GM19452 (cell line): ENCODE results near the gene CMSS1.
"Not testable (repeated sequence)": the region's sequence is repeated elsewhere in the genome, so short reads cannot be mapped to it uniquely, and the experiment has no call there.

Experiments used
- ATAC-seq: cut with Tn5 transposase; IDR thresholded peaks from one replicate; pipeline ENCODE4 v1.9.1; 2021; ENCODE audit not compliant: unreplicated experiment

Gene CMSS1

DNA sequence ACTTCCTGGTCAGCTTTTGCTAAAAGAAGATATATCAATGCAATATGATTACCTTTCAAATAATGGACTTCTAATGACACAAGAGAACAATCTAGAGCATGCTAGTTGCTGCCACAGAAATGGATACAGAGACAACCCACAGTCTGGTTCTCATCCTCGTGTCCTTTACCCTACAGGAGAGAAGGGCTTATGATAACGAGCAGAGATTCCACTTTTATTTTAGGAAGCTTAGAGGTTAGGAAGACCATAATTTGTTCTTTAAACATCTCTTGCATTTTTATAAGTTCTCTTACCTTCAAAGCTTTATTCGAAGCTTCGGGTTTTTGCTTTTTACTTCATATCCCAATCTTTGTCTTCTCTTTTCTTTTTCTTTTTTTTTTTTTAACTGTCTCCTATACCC, 257.5 kb downstream of the CMSS1 start:
- no peak for ATAC-seq

DNA sequence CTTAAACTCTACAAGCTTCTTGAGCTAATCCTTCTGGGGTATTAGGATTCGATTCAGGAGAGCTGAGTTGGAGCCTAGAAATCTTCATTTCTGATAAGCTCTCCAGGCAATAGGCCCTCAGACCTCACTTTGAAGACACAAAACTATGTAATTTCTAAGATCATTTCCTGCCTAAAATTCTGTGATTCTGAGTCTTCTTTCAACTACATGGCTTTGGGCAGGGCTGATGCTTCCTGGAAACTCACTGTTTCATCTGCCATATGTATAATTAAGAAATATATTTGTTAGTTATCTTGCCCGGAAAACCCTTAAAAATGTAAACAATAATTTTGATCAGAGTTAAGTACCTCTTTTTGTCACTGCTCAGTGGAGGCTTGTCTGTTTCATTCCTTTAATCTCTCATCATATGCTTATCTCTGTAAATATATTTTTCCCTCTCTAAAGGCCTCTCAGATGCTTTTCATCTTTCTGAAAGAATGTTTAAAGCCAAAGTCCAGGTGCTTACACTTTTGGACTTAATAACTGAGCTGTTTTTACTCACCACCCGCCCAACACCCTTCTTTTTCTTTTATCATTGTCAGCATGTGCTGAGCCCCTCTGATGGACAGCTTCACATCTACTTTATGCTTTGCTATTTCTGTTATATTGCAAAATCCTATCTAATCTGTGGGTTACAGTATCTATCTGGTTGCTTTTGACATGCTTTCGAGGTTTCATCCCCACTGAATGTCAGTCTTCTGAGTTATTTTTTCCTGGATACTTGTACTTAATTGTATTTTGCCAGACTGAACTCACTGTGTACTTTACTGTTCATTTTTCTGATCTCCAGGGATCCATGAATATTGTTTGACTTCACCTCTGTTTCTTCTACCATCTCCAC, 258.4 kb downstream of the CMSS1 start:
- ATAC-seq, result no peak

DNA sequence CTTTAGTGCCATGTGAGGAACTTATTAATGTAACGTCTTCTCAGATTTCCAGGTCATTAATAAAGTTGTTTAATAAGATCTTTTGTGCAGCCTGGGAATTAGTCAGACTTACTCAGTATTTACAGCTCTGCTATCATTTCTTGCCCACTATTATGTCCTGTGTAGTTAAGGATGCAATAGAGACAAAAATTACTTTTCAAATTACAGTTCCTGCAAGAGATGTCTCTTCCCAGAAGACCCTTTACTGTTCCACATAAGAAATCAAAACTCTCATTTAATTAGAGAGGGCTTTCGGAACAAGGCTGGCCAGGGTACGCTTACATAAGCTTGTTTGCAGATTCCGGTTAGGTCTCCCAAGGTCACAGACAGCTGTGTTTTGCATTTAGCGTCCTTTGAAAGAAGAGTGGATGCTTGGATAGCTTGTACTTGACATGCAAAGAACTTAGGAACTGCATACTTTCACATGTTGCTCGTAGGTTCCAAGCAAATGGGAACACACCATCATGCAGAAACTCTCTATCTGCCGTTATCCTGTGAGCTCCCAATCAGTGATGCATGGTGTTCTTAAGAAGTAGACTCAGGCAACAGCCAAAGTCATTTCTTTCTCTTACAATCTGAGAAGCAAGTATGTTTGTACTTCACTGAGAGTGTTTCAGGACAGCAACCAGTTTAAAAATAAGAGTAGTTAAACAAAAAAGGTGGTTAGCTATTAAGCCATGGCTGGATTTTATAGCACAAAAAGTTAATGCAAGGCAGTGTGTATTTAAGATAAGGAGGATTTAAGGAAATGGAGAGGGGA, 259.3 kb downstream of the CMSS1 start:
- ATAC-seq, result no peak

DNA sequence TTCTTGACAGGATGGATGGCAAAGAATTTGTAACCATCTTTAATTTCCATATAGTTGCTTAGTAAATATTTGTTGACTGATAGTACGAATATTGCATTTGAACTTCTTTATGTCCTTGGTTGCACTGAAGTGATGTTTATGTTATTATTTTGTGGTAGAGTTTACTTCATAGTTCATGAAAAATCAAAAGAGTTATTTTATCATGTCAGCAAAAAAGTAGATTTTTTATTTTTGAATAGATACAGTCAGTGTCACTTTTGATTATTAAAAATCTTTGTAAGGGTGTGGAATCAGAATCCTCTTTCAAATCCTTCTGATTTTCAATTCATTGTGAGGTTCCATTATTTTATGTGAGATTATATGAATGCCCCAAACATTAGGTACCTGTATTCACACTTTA, 261.7 kb downstream of the CMSS1 start:
- no peak for ATAC-seq

DNA sequence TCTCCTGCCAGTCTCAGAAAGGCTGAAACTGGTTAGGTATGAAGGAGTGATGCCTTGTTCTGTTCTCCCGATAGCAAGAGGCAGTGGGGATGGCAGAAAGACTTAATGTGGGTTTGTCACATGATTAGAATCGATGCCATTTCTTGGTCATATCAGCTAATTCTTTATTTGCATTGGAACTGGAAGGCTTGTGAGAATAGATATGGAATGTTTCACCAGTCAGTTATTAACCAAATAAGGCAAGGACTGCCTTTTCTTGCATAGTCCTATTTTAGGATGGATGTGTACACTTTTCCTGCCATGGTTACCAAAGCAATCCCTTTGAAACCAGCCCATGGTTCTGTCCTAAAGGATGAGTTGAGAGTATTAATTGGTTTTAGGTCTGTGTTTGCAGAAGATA, 262.9 kb downstream of the CMSS1 start:
- no peak for ATAC-seq

DNA sequence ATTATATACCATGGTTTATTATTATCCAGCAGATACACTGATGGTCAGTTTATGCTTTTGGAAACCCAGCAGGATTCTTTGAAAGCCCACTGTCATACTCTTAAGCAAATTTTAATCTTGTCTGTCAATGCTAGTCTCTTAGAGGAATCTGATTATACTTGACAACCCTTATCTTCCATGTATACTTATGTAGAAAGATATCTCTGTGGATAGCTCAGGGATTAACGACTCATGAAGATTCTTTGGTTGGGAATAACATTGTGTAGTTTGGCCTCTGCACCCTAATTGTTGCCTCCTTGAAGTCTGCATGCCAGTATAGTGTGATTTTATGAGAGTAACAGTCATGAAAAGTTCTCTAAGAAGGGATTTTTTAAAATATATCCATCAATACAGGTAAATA, 263.6 kb downstream of the CMSS1 start:
- no peak for ATAC-seq

DNA sequence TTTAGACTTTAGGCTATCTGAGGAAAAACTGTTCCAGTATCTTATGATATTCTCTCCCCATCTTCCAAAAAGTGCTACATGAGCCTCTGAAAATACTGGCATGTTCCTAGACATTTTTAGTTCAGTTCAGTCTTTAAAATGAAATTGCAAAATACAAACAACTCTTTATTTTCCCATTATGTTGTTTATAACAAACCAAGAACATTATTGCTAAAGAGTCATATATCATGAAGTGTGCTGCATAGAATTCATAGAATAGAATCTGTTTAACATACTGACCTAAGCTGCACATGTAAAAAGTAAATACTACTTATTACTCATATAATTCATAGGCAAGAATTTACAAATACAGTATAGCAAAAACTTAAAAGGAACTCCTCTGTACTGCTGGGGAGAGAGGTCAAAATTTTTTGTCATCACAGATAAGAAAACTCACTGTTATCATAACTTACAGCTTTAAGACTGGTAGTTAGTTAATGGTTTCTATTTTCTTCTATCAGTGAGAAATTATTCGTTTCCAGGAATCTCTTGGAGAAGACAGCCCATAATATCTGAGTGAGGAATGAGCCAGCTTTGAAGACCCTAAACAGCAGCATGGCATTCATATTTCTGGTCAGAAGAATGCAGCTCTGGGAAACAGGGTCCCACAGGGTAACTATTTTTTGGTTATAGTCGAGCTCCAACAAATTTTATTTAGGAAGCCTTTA, 264.5 kb downstream of the CMSS1 start:
- ATAC-seq, result no peak

DNA sequence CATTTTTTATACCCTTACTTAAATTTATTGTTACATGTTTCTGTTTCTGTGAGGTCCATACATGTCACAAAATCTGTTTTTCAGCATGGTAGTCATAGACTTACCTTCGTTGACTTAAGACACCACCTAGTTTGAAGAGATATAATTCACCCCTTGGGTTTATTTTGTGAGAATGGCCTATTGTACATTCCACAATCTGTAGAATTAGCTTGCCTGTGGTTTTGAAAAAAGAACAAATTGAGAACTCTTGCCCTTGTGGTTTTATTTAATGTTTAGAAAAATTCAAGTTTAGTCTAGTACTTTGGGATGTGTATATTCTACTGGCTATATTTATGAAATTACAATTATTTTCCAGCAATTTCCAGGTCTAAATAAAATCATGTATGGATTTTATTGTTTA, 265.1 kb downstream of the CMSS1 start:
- ATAC-seq, result no peak

DNA sequence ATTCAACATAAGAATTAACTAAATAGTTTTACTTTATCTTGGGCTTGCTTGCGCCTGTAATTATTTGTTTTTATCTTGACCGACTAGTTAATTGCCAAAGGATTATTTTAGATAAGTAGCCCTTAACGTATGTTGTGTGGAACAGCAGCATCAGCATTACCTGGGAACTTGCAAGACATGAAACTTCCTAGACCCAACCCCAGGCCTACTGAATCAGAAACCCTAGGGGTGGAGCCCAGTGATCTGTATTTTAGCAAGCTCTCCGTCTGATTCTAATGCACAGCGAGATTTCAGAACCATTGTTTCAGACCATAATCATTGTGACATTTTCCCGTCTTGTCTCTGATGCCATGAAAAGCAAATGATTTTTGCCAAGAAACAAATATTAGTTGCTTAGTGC, 265.5 kb downstream of the CMSS1 start:
- no peak for ATAC-seq

DNA sequence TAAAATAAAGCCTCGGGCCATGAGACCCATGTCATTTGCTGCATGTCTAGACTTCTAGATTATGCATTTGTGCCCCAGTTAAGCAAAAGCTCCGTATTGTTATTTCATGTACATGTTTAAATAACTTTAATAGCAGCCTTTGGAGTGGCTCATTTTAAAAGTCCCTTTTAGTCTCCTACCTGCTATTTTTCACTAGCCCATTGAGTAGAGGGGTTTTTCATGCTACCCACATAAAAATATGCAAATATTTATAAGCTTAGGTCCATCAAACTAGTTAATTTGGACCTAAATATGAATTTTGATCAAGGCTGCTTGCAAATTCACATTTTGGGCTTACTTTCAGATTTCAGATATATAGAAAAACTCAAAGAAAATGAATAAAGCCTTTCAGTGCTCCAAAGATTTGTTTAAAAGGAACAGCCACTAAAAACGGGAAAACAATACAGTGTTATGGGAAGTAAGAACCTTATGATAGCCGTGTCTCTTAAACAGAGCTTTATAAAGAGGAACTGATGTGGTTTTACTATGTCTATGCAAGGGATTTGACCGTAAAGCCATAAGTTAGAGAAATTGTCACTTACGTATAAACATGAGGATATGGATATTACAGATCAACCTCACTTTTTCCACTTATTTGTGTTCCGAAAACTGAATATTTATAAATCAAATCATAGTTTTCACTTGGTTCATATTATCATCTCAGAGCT, 266.6 kb downstream of the CMSS1 start:
- ATAC-seq, result no peak

DNA sequence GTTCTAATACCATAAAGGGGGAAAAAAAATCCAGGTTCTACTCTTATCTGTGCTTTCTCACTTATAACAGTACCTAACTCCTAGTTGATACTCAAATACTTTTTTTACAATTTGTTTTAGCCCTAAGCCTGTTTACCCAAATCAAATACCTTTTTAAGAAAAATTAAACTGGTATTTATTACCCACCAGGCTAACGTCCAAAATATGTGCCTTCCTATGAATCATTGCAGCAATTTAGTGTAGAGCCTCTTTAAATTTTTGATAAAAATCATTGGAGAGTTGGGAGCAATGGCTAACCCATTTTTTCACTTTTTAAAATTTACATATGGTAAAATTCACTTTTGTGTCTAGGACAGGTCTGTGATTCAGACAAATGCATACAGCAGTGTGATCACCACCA, 268.7 kb downstream of the CMSS1 start:
- ATAC-seq, result no peak

DNA sequence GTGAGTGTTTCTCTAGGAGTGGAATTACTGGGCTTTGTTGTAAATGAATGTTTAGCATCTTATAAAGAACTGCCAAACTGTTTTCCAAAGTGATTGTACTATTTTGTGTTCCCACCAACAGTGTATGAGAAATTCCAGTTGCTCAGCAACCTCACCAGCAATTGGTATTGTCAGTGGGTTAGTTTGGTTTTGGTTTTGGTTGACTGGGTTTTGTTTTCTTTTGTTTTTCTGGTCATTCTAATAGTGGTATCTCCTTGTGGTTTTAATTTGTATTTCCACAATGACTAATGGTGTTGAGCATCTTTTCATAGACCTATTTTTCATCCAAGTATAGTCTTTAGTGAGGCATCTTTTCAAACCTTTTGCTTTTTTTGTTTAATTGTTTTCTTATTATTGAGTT, 269.5 kb downstream of the CMSS1 start:
- ATAC-seq, result peak; percentile 96

DNA sequence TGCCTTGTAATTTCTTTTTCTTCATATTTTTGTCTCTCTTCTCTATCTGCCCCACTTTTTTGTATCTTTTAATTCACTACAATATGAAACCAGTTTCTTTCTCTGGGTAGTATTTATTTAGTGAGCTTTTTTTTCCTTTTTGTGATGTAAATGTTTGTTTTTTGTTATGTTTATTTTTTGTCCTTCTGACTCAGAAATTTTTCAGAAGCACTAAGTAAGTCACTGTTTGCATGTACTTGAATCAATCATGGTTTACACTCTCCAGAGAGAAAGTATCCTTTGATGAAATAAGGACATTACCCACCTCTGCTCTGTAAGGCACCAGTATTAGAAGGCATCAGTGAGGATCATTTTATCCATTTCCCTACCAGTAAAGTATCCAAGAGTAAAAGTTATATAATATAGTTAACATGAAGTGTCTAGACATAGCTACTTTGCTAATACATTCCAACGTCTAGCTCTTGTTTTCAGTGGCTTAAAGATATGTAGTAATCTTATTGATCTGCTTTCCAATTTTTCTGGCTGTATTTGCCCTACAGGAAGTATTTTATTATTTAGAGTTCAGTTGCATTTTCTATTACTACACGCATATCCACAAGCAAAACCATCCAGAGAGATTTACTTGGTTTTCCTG, 271.2 kb downstream of the CMSS1 start:
- no peak for ATAC-seq

DNA sequence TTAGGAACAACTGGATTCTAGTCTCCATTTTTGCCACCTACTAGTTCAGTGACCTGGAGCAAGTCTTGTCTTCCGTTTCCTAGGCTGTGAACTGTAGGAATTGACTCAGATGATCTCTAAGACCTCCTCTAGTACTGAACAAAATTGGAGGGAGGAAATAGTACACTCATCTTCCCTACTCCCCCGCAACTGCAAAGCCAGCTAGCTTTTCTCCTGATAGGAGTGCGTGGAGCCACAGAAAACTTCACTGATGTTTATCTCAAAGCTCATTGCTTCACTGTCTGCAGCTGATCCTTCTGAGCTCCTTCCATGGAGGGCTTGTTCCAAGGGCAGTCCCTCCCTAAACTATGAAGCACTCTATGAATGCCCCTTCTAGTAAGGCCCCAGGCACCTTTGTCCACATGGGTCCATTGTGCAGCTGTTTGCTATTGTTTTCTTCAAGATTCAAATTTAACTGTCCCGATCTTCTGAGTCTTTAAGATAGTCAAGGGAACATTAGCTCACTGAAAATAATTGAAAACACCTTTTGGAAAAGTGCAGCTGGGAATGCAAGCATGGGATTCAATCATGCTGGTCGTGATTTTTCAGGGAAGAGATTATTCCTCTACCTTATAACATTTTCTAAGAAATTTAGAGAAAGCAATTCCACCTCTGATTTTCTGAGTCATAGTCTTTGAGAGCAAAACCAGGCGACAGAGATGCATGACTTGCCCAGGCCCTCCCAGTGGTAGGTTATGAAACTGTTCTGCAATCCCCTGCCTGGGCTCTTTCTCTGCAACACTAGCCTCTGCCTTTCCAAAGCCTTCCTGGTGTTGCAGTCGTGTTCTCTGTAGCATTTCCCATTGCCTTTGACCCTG, 272.4 kb downstream of the CMSS1 start:
- ATAC-seq, result peak; percentile 60

DNA sequence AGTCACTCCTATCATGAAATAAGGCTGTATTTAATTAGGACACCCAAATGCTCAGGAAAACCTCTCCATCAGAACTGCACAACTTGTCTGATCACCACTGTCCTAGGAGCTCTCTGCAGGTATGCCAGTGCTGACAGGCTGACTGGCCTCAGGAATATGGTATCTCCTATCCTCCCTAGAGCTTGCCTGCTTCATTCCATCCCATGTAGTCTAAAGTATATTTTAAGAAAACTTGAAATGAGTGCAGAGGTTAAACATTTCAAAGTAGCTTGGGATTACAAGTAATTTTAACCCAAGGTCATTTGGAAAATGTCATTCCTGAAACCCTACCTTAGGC, 273.0 kb downstream of the CMSS1 start:
- ATAC-seq, result peak; percentile 6

DNA sequence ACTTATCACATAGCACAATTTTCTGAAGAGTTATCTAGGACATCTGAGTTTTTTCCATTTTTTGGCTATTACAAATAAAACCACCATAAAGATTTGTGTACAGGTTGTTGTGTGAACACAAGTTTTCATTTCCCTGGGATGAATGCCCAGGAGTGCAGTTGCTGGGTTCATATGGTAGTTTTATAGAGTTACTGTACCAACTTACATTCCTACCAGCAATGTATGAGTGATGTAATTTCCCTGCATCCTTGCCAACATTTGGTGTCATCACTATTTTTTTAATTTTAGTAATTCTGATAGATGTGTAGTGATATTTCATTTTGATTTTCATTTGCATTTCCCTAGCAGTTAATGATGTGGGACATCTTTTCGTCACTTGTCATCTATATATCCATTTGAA, 276.2 kb downstream of the CMSS1 start:
- ATAC-seq, result no peak

DNA sequence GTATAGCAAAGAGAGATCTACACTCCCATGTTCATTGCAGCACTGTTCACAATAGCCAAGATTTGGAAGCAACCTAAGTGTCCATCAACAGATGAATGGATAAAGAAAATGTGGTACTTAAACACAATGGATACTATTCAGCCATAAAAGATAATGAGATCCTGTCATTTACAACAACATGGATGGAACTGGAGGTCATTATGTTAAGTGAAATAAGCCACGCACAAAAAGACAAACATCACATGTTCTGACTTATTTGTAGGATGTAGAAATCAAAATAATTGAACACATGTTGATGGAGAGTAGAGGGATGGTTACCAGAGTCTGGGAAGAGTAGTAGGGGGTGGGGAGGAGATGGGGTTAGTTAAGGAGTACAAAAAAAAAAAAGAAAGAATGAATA, 278.6 kb downstream of the CMSS1 start:
- not testable (repeated sequence) for ATAC-seq

DNA sequence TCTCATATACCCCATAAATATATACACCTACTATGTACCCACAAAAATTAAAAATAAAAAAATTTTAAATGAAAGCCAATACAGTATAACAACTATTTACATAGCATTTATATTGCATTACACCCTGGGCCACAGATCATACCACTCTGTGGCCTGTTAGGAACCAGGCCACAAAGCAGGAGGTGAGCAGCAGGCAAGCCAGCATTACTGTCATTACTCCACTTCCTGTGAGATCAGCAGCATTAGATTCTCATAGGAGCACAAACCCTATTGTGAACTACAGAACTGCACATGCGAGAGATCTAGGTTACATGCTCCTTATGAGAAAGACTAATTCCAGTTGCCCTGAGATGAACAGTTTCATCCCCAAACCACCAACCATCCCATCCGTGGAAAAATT, 279.2 kb downstream of the CMSS1 start:
- no peak for ATAC-seq

DNA sequence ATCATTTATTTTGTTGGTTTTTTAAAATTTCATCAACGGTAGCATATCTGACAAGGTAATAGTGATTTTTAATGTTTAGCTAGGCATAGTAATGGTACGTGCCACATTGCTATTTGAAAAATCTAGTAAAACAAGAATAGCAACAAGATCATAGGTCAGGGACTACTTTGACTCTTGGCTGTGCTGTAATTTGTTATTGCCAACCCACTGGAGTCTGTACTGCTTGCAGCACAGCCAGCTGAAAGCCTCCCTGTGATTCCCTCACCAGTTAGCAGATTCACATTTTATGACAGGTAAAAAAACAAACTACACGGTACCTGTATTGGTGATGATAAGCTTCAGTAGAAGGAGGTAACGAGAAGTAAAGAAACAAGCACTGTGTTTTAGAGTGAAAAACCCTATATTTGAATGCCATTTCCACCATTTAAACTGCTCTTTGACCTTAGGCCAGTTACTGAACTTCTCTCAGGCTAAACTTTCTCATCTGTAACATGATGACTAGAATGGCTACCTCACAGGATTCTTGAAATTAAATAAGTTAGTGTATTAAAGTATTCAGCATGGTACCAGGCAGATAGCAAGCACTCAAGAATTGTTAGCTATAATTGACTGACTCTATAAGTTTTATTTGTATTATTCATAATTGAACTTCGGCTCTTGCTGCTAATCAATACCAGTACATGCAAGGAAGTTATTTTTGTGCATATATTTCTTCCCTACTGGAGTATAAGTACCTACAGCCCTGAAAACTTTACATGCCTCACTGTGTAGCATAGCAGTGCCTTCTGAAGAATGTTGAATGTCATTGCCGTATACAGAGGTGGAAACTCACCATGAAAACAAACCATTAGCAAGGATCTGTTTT, 280.5 kb downstream of the CMSS1 start:
- no peak for ATAC-seq
